ENCODE results near the gene GALNT18. TPM values are rescaled to one million over a fixed set of nuclear protein-coding genes. Genes with fewer than 3 reads are reported as not detected.
A peak's percentile ranks its signal among the peaks of the same experiment; 100 is the strongest.

The GALNT18 gene
- total and polyA plus RNA-seq, 2 experiments from 2014 or later = 4.3 to 10.8 TPM

DNA sequence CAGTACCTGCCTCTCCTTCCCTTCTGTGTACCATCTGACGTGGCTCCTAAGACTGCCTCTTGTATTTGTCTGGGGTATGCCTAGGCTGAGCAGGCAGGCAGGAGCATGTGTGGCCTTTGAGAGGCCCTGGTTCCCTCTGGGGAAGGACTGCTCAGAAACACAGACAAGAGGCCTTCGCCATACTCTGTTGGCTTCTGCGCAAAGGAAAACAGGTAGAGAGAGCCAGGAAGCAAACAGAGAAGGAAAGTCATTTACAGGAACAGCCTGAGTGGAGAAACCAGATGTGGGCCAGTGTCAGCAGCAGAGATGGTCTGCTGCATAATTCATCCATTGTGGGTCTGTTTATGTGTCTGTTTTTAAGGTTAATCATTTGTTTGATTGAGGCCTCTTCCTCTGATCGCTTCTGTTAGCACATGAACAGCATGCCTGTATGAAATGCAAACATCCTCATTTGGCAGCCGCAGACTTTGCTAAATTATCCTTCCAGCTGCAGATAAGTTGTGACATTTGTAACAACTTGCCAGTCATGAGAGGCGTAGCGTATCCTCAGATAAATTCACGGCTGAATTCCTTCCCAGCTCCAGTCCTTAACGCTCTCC lies 119.4 kb downstream of the GALNT18 start:
- Histone ChIP-seq H3K27ac (ENCODE audit: low read depth) (no peak overlapping the region), H3K4me1 (ENCODE audit: insufficient read depth) (peaks cover 17% of the 10 kb centered on the region), H3K9me2 (ENCODE audit: insufficient read depth) (no peaks in the 10 kb centered on the region), H3K27me3 (ENCODE audit: insufficient read depth) (no peaks in the 10 kb centered on the region), H2AFZ (no peak overlapping the region), H3K36me3 (ENCODE audit: insufficient read depth) (no peaks in the 10 kb centered on the region), H3F3A (replicated peaks; ENCODE audit: low read depth) (no peaks in the 10 kb centered on the region), H4K20me1 (replicated peaks; ENCODE audit: insufficient read depth) (no peaks in the 10 kb centered on the region), H3K79me2 (replicated peaks; ENCODE audit: insufficient read depth) (no peaks in the 10 kb centered on the region), H3K4me2 (0 out of 2 replicates have a peak overlapping the region, but pooled peaks have one; percentile 32), H3K4me3 (no peak overlapping the region)
- Mint-ChIP-seq H3K4me1 (peaks cover 22% of the 10 kb centered on the region), H3K9me3 (no peaks in the 10 kb centered on the region), H3K36me3 (ENCODE audit: low read depth) (no peaks in the 10 kb centered on the region), H3K27ac (no peak overlapping the region; the same call in 1 of the 2 replicates), H3K4me3 (no peak overlapping the region), H3K27me3 (ENCODE audit: insufficient read depth, low read depth, poor library complexity) (peaks cover 6% of the 10 kb centered on the region)
- ATAC-seq (peak; percentile 25), DNase-seq (ENCODE audit: low spot score) (no peak)
- TF ChIP-seq STAT1 (IDR thresholded peaks at IDR 0.05; ENCODE audit: unreplicated experiment) = no peak
- no peak for TF ChIP-seq ZNF114 (CRISPR knock-in tag; IDR thresholded peaks at IDR 0.05)
- TF ChIP-seq POLR2AphosphoS5 (IDR thresholded peaks at IDR 0.05; ENCODE audit: low read depth) = no peak
- TF ChIP-seq, protein P1, sequence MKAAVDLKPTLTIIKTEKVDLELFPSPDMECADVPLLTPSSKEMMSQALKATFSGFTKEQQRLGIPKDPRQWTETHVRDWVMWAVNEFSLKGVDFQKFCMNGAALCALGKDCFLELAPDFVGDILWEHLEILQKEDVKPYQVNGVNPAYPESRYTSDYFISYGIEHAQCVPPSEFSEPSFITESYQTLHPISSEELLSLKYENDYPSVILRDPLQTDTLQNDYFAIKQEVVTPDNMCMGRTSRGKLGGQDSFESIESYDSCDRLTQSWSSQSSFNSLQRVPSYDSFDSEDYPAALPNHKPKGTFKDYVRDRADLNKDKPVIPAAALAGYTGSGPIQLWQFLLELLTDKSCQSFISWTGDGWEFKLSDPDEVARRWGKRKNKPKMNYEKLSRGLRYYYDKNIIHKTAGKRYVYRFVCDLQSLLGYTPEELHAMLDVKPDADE (IDR thresholded peaks at IDR 0.05) = no peak
- no peak for TF ChIP-seq NANOG (IDR thresholded peaks at IDR 0.05; ENCODE audit: borderline replicate concordance)
- TF ChIP-seq EZH2phosphoT487 (IDR thresholded peaks at IDR 0.05; ENCODE audit: unreplicated experiment) = no peak
- TF ChIP-seq, protein P2, sequence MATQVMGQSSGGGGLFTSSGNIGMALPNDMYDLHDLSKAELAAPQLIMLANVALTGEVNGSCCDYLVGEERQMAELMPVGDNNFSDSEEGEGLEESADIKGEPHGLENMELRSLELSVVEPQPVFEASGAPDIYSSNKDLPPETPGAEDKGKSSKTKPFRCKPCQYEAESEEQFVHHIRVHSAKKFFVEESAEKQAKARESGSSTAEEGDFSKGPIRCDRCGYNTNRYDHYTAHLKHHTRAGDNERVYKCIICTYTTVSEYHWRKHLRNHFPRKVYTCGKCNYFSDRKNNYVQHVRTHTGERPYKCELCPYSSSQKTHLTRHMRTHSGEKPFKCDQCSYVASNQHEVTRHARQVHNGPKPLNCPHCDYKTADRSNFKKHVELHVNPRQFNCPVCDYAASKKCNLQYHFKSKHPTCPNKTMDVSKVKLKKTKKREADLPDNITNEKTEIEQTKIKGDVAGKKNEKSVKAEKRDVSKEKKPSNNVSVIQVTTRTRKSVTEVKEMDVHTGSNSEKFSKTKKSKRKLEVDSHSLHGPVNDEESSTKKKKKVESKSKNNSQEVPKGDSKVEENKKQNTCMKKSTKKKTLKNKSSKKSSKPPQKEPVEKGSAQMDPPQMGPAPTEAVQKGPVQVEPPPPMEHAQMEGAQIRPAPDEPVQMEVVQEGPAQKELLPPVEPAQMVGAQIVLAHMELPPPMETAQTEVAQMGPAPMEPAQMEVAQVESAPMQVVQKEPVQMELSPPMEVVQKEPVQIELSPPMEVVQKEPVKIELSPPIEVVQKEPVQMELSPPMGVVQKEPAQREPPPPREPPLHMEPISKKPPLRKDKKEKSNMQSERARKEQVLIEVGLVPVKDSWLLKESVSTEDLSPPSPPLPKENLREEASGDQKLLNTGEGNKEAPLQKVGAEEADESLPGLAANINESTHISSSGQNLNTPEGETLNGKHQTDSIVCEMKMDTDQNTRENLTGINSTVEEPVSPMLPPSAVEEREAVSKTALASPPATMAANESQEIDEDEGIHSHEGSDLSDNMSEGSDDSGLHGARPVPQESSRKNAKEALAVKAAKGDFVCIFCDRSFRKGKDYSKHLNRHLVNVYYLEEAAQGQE (IDR thresholded peaks at IDR 0.05; ENCODE audit: unreplicated experiment) = no peak
- TF ChIP-seq, protein P3, sequence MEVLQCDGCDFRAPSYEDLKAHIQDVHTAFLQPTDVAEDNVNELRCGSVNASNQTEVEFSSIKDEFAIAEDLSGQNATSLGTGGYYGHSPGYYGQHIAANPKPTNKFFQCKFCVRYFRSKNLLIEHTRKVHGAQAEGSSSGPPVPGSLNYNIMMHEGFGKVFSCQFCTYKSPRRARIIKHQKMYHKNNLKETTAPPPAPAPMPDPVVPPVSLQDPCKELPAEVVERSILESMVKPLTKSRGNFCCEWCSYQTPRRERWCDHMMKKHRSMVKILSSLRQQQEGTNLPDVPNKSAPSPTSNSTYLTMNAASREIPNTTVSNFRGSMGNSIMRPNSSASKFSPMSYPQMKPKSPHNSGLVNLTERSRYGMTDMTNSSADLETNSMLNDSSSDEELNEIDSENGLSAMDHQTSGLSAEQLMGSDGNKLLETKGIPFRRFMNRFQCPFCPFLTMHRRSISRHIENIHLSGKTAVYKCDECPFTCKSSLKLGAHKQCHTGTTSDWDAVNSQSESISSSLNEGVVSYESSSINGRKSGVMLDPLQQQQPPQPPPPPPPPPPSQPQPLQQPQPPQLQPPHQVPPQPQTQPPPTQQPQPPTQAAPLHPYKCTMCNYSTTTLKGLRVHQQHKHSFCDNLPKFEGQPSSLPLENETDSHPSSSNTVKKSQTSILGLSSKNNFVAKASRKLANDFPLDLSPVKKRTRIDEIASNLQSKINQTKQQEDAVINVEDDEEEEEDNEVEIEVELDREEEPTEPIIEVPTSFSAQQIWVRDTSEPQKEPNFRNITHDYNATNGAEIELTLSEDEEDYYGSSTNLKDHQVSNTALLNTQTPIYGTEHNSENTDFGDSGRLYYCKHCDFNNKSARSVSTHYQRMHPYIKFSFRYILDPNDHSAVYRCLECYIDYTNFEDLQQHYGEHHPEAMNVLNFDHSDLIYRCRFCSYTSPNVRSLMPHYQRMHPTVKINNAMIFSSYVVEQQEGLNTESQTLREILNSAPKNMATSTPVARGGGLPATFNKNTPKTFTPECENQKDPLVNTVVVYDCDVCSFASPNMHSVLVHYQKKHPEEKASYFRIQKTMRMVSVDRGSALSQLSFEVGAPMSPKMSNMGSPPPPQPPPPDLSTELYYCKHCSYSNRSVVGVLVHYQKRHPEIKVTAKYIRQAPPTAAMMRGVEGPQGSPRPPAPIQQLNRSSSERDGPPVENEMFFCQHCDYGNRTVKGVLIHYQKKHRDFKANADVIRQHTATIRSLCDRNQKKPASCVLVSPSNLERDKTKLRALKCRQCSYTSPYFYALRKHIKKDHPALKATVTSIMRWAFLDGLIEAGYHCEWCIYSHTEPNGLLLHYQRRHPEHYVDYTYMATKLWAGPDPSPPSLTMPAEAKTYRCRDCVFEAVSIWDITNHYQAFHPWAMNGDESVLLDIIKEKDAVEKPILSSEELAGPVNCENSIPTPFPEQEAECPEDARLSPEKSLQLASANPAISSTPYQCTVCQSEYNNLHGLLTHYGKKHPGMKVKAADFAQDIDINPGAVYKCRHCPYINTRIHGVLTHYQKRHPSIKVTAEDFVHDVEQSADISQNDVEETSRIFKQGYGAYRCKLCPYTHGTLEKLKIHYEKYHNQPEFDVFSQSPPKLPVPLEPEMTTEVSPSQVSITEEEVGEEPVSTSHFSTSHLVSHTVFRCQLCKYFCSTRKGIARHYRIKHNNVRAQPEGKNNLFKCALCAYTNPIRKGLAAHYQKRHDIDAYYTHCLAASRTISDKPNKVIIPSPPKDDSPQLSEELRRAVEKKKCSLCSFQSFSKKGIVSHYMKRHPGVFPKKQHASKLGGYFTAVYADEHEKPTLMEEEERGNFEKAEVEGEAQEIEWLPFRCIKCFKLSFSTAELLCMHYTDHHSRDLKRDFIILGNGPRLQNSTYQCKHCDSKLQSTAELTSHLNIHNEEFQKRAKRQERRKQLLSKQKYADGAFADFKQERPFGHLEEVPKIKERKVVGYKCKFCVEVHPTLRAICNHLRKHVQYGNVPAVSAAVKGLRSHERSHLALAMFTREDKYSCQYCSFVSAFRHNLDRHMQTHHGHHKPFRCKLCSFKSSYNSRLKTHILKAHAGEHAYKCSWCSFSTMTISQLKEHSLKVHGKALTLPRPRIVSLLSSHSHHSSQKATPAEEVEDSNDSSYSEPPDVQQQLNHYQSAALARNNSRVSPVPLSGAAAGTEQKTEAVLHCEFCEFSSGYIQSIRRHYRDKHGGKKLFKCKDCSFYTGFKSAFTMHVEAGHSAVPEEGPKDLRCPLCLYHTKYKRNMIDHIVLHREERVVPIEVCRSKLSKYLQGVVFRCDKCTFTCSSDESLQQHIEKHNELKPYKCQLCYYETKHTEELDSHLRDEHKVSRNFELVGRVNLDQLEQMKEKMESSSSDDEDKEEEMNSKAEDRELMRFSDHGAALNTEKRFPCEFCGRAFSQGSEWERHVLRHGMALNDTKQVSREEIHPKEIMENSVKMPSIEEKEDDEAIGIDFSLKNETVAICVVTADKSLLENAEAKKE (CRISPR knock-in tag; IDR thresholded peaks at IDR 0.05) = no peak
- TF ChIP-seq CREB1 (CRISPR knock-in tag; IDR thresholded peaks at IDR 0.05; ENCODE audit: low read depth) = no peak
- TF ChIP-seq EZH2 (IDR thresholded peaks at IDR 0.05; ENCODE audit: low read depth, unreplicated experiment) = no peak
- TF ChIP-seq, protein P4, sequence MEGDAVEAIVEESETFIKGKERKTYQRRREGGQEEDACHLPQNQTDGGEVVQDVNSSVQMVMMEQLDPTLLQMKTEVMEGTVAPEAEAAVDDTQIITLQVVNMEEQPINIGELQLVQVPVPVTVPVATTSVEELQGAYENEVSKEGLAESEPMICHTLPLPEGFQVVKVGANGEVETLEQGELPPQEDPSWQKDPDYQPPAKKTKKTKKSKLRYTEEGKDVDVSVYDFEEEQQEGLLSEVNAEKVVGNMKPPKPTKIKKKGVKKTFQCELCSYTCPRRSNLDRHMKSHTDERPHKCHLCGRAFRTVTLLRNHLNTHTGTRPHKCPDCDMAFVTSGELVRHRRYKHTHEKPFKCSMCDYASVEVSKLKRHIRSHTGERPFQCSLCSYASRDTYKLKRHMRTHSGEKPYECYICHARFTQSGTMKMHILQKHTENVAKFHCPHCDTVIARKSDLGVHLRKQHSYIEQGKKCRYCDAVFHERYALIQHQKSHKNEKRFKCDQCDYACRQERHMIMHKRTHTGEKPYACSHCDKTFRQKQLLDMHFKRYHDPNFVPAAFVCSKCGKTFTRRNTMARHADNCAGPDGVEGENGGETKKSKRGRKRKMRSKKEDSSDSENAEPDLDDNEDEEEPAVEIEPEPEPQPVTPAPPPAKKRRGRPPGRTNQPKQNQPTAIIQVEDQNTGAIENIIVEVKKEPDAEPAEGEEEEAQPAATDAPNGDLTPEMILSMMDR (conservative IDR thresholded peaks at IDR 0.05; ENCODE audit: low read depth in 2 of 2) = no peak
